Measurements from ENCODE around the gene PIPOX.

PIPOX gene

GRCh38 chr17:29058391-29058790 lies 15.4 kb downstream of the PIPOX start:
- no peaks in the 10 kb centered on the region for H3K4me1 ChIP-seq (ENCODE audit: control insufficient read depth, insufficient read depth, low read length, poor library complexity, severe bottlenecking)
- H3K4me3 ChIP-seq (ENCODE audit: insufficient read depth, low read depth, low read length, poor library complexity, severe bottlenecking): no peak overlapping the region
- DNase-seq: no peak
- H3K27me3 ChIP-seq (replicated peaks; ENCODE audit: control insufficient read depth, insufficient read depth, low read length, poor library complexity, severe bottlenecking): no peaks in the 10 kb centered on the region
- no peaks in the 10 kb centered on the region for H3K36me3 ChIP-seq (ENCODE audit: control insufficient read depth, insufficient read depth, low read length)
- H3K9me3 ChIP-seq (ENCODE audit: control insufficient read depth, low read length): no peaks in the 10 kb centered on the region
- H3K27ac ChIP-seq (ENCODE audit: insufficient read depth, low read length, poor library complexity, severe bottlenecking): no peak overlapping the region

GRCh38 chr17:29059281-29059680 lies 16.3 kb downstream of the PIPOX start:
- Histone ChIP-seq H3K4me1 (ENCODE audit: control insufficient read depth, insufficient read depth, low read length, poor library complexity, severe bottlenecking) (no peaks in the 10 kb centered on the region), H3K27me3 (replicated peaks; ENCODE audit: control insufficient read depth, insufficient read depth, low read length, poor library complexity, severe bottlenecking) (no peaks in the 10 kb centered on the region), H3K9me3 (ENCODE audit: control insufficient read depth, low read length) (no peaks in the 10 kb centered on the region), H3K4me3 (ENCODE audit: insufficient read depth, low read depth, low read length, poor library complexity, severe bottlenecking) (no peak overlapping the region), H3K27ac (ENCODE audit: insufficient read depth, low read length, poor library complexity, severe bottlenecking) (no peak overlapping the region), H3K36me3 (ENCODE audit: control insufficient read depth, insufficient read depth, low read length) (no peaks in the 10 kb centered on the region)
- no peak for DNase-seq

- no peaks in the 10 kb centered on the region for H3K4me1 ChIP-seq (ENCODE audit: control insufficient read depth, insufficient read depth, low read length, poor library complexity, severe bottlenecking)
- no peak overlapping the region for H3K4me3 ChIP-seq (ENCODE audit: insufficient read depth, low read depth, low read length, poor library complexity, severe bottlenecking)
- no peaks in the 10 kb centered on the region for H3K9me3 ChIP-seq (ENCODE audit: control insufficient read depth, low read length)
- no peaks in the 10 kb centered on the region for H3K36me3 ChIP-seq (ENCODE audit: control insufficient read depth, insufficient read depth, low read length)
- no peak overlapping the region for H3K27ac ChIP-seq (ENCODE audit: insufficient read depth, low read length, poor library complexity, severe bottlenecking)
- no peaks in the 10 kb centered on the region for H3K27me3 ChIP-seq (replicated peaks; ENCODE audit: control insufficient read depth, insufficient read depth, low read length, poor library complexity, severe bottlenecking)
- no peak for DNase-seq
Observed at GRCh38 chr17:29060475-29060874, 17.5 kb downstream of the PIPOX start.

- no peak overlapping the region for H3K27ac ChIP-seq (ENCODE audit: insufficient read depth, low read length, poor library complexity, severe bottlenecking)
Observed at GRCh38 chr17:29061036-29061435, 18.1 kb downstream of the PIPOX start.

GRCh38 chr17:29062215-29062614 lies 19.3 kb downstream of the PIPOX start:
- no peaks in the 10 kb centered on the region for H3K4me1 ChIP-seq (ENCODE audit: control insufficient read depth, insufficient read depth, low read length, poor library complexity, severe bottlenecking)
- no peak overlapping the region for H3K4me3 ChIP-seq (ENCODE audit: insufficient read depth, low read depth, low read length, poor library complexity, severe bottlenecking)
- no peaks in the 10 kb centered on the region for H3K36me3 ChIP-seq (ENCODE audit: control insufficient read depth, insufficient read depth, low read length)
- no peak for DNase-seq
- H3K9me3 ChIP-seq (ENCODE audit: control insufficient read depth, low read length): no peaks in the 10 kb centered on the region
- no peaks in the 10 kb centered on the region for H3K27me3 ChIP-seq (replicated peaks; ENCODE audit: control insufficient read depth, insufficient read depth, low read length, poor library complexity, severe bottlenecking)
- H3K27ac ChIP-seq (ENCODE audit: insufficient read depth, low read length, poor library complexity, severe bottlenecking): no peak overlapping the region

More at GRCh38 chr17:29061036-29061435, 18.1 kb downstream of the PIPOX start:
- H3K9me3 ChIP-seq (ENCODE audit: control insufficient read depth, low read length): no peaks in the 10 kb centered on the region
- H3K27me3 ChIP-seq (replicated peaks; ENCODE audit: control insufficient read depth, insufficient read depth, low read length, poor library complexity, severe bottlenecking): no peaks in the 10 kb centered on the region
- no peak overlapping the region for H3K4me3 ChIP-seq (ENCODE audit: insufficient read depth, low read depth, low read length, poor library complexity, severe bottlenecking)
- no peaks in the 10 kb centered on the region for H3K4me1 ChIP-seq (ENCODE audit: control insufficient read depth, insufficient read depth, low read length, poor library complexity, severe bottlenecking)
- no peak for DNase-seq
- no peaks in the 10 kb centered on the region for H3K36me3 ChIP-seq (ENCODE audit: control insufficient read depth, insufficient read depth, low read length)

GRCh38 chr17:29063992-29064391 lies 21.1 kb downstream of the PIPOX start:
- H3K36me3 ChIP-seq (ENCODE audit: control insufficient read depth, insufficient read depth, low read length): no peaks in the 10 kb centered on the region
- H3K4me1 ChIP-seq (ENCODE audit: control insufficient read depth, insufficient read depth, low read length, poor library complexity, severe bottlenecking): no peaks in the 10 kb centered on the region
- H3K27ac ChIP-seq (ENCODE audit: insufficient read depth, low read length, poor library complexity, severe bottlenecking): no peak overlapping the region
- H3K9me3 ChIP-seq (ENCODE audit: control insufficient read depth, low read length): no peaks in the 10 kb centered on the region
- DNase-seq: no peak
- no peaks in the 10 kb centered on the region for H3K27me3 ChIP-seq (replicated peaks; ENCODE audit: control insufficient read depth, insufficient read depth, low read length, poor library complexity, severe bottlenecking)
- H3K4me3 ChIP-seq (ENCODE audit: insufficient read depth, low read depth, low read length, poor library complexity, severe bottlenecking): no peak overlapping the region

GRCh38 chr17:29066047-29066446 lies 23.1 kb downstream of the PIPOX start:
- Histone ChIP-seq H3K36me3 (ENCODE audit: control insufficient read depth, insufficient read depth, low read length) (no peaks in the 10 kb centered on the region), H3K27me3 (replicated peaks; ENCODE audit: control insufficient read depth, insufficient read depth, low read length, poor library complexity, severe bottlenecking) (no peaks in the 10 kb centered on the region), H3K4me3 (ENCODE audit: insufficient read depth, low read depth, low read length, poor library complexity, severe bottlenecking) (no peak overlapping the region), H3K27ac (ENCODE audit: insufficient read depth, low read length, poor library complexity, severe bottlenecking) (no peak overlapping the region), H3K4me1 (ENCODE audit: control insufficient read depth, insufficient read depth, low read length, poor library complexity, severe bottlenecking) (no peaks in the 10 kb centered on the region), H3K9me3 (ENCODE audit: control insufficient read depth, low read length) (no peaks in the 10 kb centered on the region)
- no peak for DNase-seq

GRCh38 chr17:29066606-29067005 lies 23.7 kb downstream of the PIPOX start:
- Histone ChIP-seq H3K27ac (ENCODE audit: insufficient read depth, low read length, poor library complexity, severe bottlenecking) (no peak overlapping the region), H3K36me3 (ENCODE audit: control insufficient read depth, insufficient read depth, low read length) (no peaks in the 10 kb centered on the region), H3K27me3 (replicated peaks; ENCODE audit: control insufficient read depth, insufficient read depth, low read length, poor library complexity, severe bottlenecking) (no peaks in the 10 kb centered on the region), H3K4me3 (ENCODE audit: insufficient read depth, low read depth, low read length, poor library complexity, severe bottlenecking) (no peak overlapping the region), H3K9me3 (ENCODE audit: control insufficient read depth, low read length) (no peaks in the 10 kb centered on the region), H3K4me1 (ENCODE audit: control insufficient read depth, insufficient read depth, low read length, poor library complexity, severe bottlenecking) (no peaks in the 10 kb centered on the region)
- no peak for DNase-seq

- no peak overlapping the region for H3K4me3 ChIP-seq (ENCODE audit: insufficient read depth, low read depth, low read length, poor library complexity, severe bottlenecking)
- no peak overlapping the region for H3K27ac ChIP-seq (ENCODE audit: insufficient read depth, low read length, poor library complexity, severe bottlenecking)
- H3K4me1 ChIP-seq (ENCODE audit: control insufficient read depth, insufficient read depth, low read length, poor library complexity, severe bottlenecking): no peaks in the 10 kb centered on the region
- DNase-seq: no peak
- no peaks in the 10 kb centered on the region for H3K36me3 ChIP-seq (ENCODE audit: control insufficient read depth, insufficient read depth, low read length)
- no peaks in the 10 kb centered on the region for H3K27me3 ChIP-seq (replicated peaks; ENCODE audit: control insufficient read depth, insufficient read depth, low read length, poor library complexity, severe bottlenecking)
- no peaks in the 10 kb centered on the region for H3K9me3 ChIP-seq (ENCODE audit: control insufficient read depth, low read length)
Observed at GRCh38 chr17:29068818-29069217, 25.9 kb downstream of the PIPOX start.

GRCh38 chr17:29069526-29070041 lies 26.6 kb downstream of the PIPOX start:
- H3K9me3 ChIP-seq (ENCODE audit: control insufficient read depth, low read length): no peaks in the 10 kb centered on the region
- H3K36me3 ChIP-seq (ENCODE audit: control insufficient read depth, insufficient read depth, low read length): no peaks in the 10 kb centered on the region
- H3K4me1 ChIP-seq (ENCODE audit: control insufficient read depth, insufficient read depth, low read length, poor library complexity, severe bottlenecking): no peaks in the 10 kb centered on the region
- no peak overlapping the region for H3K27ac ChIP-seq (ENCODE audit: insufficient read depth, low read length, poor library complexity, severe bottlenecking)
- DNase-seq: no peak
- H3K4me3 ChIP-seq (ENCODE audit: insufficient read depth, low read depth, low read length, poor library complexity, severe bottlenecking): no peak overlapping the region
- H3K27me3 ChIP-seq (replicated peaks; ENCODE audit: control insufficient read depth, insufficient read depth, low read length, poor library complexity, severe bottlenecking): no peaks in the 10 kb centered on the region

GRCh38 chr17:29070308-29070707 lies 27.4 kb downstream of the PIPOX start:
- Histone ChIP-seq H3K27me3 (replicated peaks; ENCODE audit: control insufficient read depth, insufficient read depth, low read length, poor library complexity, severe bottlenecking) (no peaks in the 10 kb centered on the region), H3K4me3 (ENCODE audit: insufficient read depth, low read depth, low read length, poor library complexity, severe bottlenecking) (no peak overlapping the region), H3K4me1 (ENCODE audit: control insufficient read depth, insufficient read depth, low read length, poor library complexity, severe bottlenecking) (no peaks in the 10 kb centered on the region), H3K27ac (ENCODE audit: insufficient read depth, low read length, poor library complexity, severe bottlenecking) (no peak overlapping the region), H3K9me3 (ENCODE audit: control insufficient read depth, low read length) (no peaks in the 10 kb centered on the region), H3K36me3 (ENCODE audit: control insufficient read depth, insufficient read depth, low read length) (no peaks in the 10 kb centered on the region)
- DNase-seq: no peak
